TTC549 (cell line): ENCODE data around the gene ZNF497.
"Not testable (repeated sequence)": the region's sequence is repeated elsewhere in the genome, so short reads cannot be mapped to it uniquely, and the experiment has no call there.

Experiments
- FAIRE-seq: peaks from 2 replicates; lab custom pipeline; 2012; peaks lifted over from hg19 to GRCh38; lab: Jason Lieb, UNC

ZNF497 gene

DNA sequence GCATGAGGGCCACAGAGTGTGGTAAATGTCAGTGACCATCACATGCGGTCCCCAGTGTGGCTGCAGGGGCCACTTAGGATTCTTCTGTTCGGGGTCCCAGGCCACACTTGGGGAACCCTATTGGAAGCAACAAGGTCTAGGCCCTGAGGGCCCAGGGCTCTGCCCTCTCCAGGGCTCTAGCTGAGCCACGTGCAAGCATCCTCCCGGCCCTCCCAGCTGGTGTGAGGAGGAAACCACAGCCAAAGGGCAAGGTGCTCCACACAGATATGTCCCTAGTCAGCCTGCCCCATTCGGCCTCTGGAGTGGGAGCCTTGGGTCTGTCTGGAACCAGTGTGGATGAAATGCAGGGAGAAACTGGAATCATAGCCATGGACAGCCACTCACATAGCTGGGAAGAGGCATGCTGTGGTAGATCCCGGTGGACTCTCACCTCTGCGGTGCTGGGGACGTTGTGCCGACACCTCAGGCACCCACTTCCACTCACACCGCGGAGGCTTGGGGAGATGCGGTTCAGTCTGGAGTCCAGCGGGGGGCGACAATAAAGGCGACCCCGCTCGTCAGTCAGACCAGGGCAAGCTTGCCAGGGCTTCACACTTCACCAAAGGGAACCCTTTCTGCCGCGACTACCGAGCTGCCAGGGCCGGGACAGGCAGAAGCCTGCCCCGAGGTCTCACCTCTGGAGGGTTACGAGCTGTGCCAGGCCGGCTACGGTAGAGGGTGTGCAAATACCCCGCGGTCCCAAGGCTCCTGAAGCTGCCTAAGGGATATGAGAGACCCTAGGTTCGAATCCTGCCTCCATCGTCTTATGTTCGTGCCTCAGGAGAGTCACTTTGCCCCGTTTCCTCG, 4.3 kb upstream of the ZNF497 start:
- no peak for FAIRE-seq

DNA sequence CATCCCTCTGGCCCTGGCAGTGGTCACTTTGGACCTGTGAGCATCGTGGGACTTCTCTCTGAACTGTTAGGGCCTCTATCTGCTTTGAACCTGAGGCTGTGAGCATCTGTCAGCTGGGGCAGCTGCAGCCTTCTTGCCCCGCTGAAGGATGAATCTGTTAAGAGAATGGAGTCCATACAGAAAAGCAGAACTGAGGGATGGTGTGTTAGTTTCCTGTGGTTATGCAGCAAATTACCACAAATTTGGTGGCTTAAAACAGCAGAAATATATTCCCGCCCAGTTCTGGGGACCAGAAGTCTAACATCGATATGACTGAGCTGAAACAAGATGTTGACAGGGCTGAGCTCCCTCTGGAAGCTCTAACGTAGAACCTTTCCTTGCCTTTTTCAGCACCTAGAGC, 1.6 kb upstream of the ZNF497 start:
- no peak for FAIRE-seq

- FAIRE-seq, result no peak
Measured at GRCh38 chr19:58361900-58362271, 665 bp downstream of the ZNF497 start.

GRCh38 chr19:58357481-58358145, 4.9 kb downstream of the ZNF497 start:
- no peak for FAIRE-seq

DNA sequence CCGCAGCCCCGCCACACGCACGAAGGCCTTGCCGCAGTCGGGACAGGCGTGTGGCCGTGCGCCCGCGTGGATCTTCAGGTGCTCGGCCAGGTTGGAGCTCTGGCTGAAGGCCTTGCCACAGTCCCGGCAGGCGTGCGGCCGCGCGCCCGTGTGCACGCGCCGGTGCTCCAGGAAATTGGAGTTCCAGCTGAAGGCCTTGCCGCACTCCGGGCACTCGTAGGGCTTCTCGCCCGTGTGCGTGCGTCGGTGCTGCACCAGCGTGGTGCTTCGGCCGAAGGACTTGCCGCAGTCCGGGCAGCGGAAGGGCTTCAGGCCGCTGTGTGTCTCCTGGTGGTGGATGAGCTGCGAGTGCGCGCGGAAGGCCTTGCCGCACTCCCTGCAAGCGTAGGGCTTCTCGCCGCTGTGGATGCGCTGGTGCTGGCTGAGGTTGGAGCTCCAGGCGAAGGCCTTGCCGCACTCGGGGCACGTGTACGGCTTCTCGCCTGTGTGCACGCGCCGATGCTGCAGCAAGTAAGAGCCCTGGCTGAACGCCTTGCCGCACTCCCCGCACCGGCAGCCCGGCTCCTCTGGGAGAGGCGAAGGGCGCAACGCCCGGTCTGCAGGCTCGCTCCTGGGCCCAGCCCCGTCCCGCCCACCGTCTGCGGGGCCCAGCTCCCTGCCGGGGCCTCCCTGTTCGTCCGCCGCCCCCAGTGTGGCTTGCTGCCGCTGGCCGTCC, 5.6 kb downstream of the ZNF497 start:
- FAIRE-seq, result no peak

- FAIRE-seq, result no peak
Measured at GRCh38 chr19:58355908-58356765, 6.4 kb downstream of the ZNF497 start.

GRCh38 chr19:58355215-58355796, 7.2 kb downstream of the ZNF497 start:
- FAIRE-seq, result no peak

DNA sequence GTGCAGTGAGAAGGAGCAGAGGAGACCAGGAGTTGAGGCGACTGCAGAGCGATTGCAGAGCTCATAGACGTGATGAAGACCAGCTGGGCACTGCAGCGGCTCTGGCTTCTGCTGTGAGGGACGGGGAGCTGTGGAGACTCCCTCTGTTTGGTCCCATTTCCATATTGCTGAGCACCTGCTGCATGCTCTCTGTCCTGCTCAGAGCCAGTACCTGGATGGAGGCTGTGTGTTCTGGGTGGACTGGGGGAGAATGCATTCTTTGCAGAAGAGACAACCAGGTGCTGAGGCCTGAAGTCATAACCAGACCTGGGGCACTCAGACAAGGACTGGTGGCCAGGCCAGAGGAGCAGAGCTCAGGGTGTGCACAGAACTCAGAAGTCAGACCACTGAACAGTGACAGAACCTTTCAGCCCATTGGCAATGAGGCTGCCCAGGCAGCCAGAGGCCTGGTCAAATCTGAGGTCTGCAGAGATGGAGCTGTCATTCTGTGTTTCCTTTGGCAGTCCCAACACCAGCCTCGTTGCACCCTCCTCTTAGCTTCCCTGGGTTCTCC, 8.0 kb downstream of the ZNF497 start:
- no peak for FAIRE-seq

DNA sequence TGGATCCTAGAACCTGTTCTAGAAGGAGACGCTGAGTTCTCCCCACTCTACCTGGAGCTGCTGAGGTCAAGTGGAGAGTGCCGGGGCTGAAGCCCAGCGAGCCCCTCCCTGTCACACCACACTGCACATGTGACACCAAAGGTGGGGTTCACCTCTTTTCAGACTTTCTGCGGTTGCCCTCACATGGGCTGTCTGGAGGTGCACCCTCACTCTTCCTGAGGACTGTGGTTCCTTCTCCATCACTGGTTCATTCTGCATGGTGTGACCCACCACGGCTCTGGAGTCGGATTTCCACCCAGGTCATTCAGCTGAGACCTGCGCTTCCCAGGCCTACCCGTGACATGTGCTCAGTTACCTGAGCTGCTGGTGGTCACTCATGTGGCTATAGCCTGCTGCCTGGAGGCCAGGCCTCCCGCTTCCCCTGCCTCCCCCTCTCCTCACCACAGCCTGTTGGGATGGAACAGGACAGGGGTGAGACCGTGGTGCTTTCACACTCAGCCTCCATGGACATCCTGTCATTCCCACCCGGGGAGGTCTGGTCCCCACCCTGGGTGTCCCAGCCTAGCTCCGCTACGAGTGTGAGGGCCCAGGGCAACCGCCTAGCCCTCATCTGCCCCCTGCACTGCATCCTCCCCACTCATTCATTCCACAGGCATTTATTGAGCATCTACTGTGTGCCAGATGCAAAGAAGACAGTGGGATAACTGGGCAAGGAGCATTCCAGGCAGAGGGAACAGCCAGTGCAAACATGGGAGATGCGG, 8.7 kb downstream of the ZNF497 start:
- no peak for FAIRE-seq

DNA sequence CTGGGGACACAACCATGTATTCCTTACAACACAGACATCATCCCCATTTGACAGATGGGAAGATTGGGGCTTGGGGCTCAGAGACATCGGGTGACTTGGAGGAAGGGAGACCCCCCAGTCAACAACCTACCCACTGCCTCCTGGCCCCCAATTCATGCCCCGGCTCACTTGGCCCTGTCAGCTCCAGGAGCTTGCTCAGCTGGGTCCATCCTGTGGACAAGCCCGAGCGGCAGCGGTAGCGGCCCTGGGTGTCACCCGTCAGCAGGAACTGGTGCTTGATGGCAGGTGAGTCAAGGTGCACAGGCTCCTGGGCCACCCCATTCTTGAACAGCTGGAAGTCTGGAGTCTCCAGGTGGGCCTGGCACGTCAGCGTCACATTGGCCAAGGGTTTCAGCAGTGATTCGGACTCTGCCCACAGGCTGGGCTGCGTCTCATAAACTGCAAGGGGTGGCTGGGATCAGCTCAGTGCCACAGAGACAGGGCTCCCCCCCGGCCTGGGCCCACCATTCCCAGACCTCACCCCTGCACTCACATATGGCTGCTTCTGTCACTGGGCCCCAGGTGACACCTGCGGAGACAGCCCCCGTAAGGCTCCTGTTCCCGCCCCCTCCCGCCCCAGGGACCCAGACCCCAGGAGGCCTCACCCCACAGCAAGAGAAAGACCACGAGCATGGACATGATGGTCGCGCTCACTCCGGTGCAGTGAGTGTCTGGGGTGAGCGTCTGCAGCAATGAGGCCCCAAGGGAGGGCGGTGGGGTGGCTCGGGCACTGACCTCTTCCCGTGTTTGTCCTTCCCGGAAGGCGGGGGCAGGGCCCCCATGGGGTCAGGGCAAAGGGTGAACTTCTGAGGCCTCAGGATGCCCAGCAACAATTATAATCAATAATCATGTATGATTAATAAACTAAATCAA, 9.5 kb downstream of the ZNF497 start, which contains the start of gene A1BG:
Gene A1BG (minus strand): TSS at position 733 of the 912 bp plus-strand sequence. CDS start 55 bp downstream, at position 678.
- no peak for FAIRE-seq

- FAIRE-seq, result no peak
Measured at GRCh38 chr19:58351990-58352755, 10.4 kb downstream of the ZNF497 start.

DNA sequence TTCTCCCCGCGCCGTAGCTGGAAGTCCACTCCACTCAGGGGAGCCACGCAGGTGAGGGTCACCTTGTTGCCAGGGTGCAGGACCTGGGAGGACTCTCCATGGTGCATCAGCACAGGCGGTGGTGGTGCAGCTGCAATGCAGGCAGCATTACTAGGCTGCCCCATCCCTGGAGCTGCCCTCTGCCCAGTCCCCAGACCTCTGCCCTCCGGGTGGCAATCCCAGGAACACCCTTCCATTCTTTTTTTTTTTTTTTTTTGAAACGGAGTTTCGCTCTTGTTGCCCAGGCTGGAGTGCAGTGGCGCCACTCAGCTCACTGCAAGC, 11.0 kb downstream of the ZNF497 start:
- FAIRE-seq, result no peak

- no peak for FAIRE-seq
Measured at GRCh38 chr19:58350871-58351557, 11.5 kb downstream of the ZNF497 start.

GRCh38 chr19:58350001-58350861, 12.3 kb downstream of the ZNF497 start:
- FAIRE-seq, result no peak

DNA sequence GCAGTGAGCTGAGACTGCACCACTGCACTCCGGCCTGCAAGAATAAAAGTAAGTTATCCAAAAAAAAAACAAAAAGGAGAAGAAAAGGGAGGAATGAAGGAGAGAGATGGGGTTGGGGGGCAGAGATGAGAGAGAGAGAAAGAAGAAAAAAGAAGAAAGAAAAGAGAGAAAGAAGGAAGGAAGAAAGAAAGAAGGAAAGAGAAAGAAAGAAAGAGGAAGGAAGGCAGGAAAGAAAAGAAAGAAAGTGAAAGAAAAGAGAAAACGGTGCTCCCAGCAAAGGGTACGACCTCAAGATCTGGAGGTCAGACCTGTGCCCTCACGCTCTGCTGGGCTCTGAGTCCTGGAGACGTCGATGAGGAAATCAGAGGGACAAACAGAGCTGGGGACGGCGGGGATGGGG, 13.0 kb downstream of the ZNF497 start:
- FAIRE-seq, result no peak

DNA sequence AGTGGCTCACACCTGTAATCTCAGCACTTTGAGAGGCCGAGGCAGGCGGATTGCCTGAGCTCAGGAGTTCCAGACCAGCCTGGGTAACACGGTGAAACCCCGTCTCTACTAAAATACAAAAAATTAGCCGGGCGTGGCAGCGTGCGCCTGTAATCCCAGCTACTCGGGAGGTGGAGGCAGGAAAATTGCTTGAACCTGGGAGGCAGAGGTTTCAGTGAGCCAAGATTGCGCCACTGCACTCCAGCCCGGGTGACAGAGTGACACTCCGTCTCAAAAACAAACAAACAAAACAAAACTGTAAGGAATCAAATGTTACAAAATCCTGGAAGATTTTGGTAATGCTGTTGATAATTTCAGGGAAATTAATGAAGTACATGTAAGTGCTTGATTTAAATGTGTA, 14.5 kb downstream of the ZNF497 start:
- FAIRE-seq, result not testable (repeated sequence)
